ENCODE results near the gene NDUFS6. TPM values are rescaled to one million over a fixed set of nuclear protein-coding genes. Genes with fewer than 3 reads are reported as not detected.

The NDUFS6 gene
- total RNA-seq, 1 experiment from 2014 or later, result 59.7 TPM

DNA sequence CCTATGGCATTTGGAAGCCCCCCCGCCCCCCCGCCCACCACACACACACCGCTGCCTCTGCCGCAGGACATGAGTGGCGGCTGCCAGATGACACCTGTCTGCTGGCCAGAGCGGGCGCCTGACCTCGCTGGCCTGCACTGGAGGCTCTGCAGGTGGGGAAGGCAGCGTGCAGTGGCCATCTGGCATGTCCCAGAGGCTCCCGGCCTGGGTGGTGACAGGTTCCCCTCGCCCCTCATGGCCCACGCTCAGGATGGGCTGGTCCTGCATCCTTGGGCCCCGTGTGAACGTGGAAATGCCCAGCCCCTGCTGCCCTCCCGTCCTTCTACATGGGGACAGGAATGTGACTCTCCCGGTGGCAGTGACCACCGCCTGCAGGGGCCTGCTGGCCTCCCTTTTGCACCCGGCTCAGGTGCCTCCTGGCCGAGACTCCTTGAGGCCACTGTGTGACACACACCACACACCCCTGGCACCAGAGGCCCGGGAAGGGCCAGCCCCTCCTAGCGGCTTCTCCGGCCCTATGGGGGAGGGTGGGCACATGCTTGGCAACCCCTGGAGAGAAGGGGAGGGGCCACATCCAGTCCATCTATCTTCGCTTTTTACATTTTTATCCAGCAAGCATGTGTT, 51.2 kb downstream of the NDUFS6 start:
- Mint-ChIP-seq H3K4me3 (ENCODE audit: unreplicated experiment) (no peak overlapping the region), H3K27ac (ENCODE audit: unreplicated experiment) (no peak overlapping the region), H3K4me1 (ENCODE audit: low read depth, unreplicated experiment) (no peaks in the 10 kb centered on the region), H3K27me3 (ENCODE audit: insufficient read depth, unreplicated experiment) (peaks cover 8% of the 10 kb centered on the region), H3K9me3 (ENCODE audit: unreplicated experiment) (no peaks in the 10 kb centered on the region), H3K36me3 (ENCODE audit: insufficient read depth, unreplicated experiment) (no peaks in the 10 kb centered on the region)
- TF ChIP-seq, protein P1, sequence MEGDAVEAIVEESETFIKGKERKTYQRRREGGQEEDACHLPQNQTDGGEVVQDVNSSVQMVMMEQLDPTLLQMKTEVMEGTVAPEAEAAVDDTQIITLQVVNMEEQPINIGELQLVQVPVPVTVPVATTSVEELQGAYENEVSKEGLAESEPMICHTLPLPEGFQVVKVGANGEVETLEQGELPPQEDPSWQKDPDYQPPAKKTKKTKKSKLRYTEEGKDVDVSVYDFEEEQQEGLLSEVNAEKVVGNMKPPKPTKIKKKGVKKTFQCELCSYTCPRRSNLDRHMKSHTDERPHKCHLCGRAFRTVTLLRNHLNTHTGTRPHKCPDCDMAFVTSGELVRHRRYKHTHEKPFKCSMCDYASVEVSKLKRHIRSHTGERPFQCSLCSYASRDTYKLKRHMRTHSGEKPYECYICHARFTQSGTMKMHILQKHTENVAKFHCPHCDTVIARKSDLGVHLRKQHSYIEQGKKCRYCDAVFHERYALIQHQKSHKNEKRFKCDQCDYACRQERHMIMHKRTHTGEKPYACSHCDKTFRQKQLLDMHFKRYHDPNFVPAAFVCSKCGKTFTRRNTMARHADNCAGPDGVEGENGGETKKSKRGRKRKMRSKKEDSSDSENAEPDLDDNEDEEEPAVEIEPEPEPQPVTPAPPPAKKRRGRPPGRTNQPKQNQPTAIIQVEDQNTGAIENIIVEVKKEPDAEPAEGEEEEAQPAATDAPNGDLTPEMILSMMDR (IDR thresholded peaks at IDR 0.05; ENCODE audit: insufficient read depth in 1 of 2, low read depth in 1 of 2, low read length in 1 of 2, severe bottlenecking in 1 of 2, unreplicated experiment in 1 of 2), result no peak
- intact Hi-C loops (cut with micrococcal nuclease; ENCODE audit: unreplicated experiment), result no loop called here
- Histone ChIP-seq H3K36me3 (ENCODE audit: control insufficient read depth, insufficient read depth, low read length) (no peaks in the 10 kb centered on the region), H3K4me1 (no peaks in the 10 kb centered on the region), H3K9me3 (no peaks in the 10 kb centered on the region), H3K27me3 (replicated peaks; ENCODE audit: control insufficient read depth, insufficient read depth, low read length) (no peaks in the 10 kb centered on the region), H3K4me3 (ENCODE audit: low read depth, low read length) (no peak overlapping the region)
- POLR2A ChIA-PET, result no interaction called here
- DNase-seq, result no peak
- BruUV-seq (replicated peaks), result no TSS peak
- CTCF ChIA-PET, result no interaction called here

DNA sequence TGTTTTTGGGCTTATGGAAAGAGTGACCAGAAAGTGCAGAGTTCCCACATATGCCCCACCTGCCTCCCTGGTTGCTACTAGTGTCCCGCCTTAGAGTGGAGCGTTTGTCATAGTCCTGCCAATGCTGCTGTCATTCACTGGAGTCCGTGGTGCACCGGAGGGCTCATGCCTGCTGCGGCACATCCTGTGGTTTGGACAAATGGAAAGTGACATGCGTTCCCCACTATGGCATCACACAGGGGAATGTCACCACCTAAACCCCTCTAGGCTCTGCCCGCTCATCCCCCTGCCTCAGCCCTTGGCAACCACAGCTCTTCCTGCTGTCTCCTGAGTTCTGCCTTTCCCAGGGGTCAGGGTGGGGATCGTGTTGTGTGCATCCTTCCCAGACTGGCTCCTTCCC, 52.3 kb downstream of the NDUFS6 start:
- Histone ChIP-seq H3K4me3 (ENCODE audit: low read depth, low read length) (no peak overlapping the region), H3K36me3 (ENCODE audit: control insufficient read depth, insufficient read depth, low read length) (no peaks in the 10 kb centered on the region), H3K27me3 (replicated peaks; ENCODE audit: control insufficient read depth, insufficient read depth, low read length) (no peaks in the 10 kb centered on the region), H3K9me3 (no peaks in the 10 kb centered on the region), H3K4me1 (no peaks in the 10 kb centered on the region)
- Mint-ChIP-seq H3K4me1 (ENCODE audit: low read depth, unreplicated experiment) (no peaks in the 10 kb centered on the region), H3K36me3 (ENCODE audit: insufficient read depth, unreplicated experiment) (no peaks in the 10 kb centered on the region), H3K4me3 (ENCODE audit: unreplicated experiment) (no peak overlapping the region), H3K27ac (ENCODE audit: unreplicated experiment) (no peak overlapping the region), H3K9me3 (ENCODE audit: unreplicated experiment) (no peaks in the 10 kb centered on the region), H3K27me3 (ENCODE audit: insufficient read depth, unreplicated experiment) (peaks cover 4% of the 10 kb centered on the region)
- DNase-seq, result no peak
- CTCF ChIA-PET, result no interaction called here
- no TSS peak for BruUV-seq (replicated peaks)
- intact Hi-C loops (cut with micrococcal nuclease; ENCODE audit: unreplicated experiment), result no loop called here
- TF ChIP-seq, protein P1 (IDR thresholded peaks at IDR 0.05; ENCODE audit: insufficient read depth in 1 of 2, low read depth in 1 of 2, low read length in 1 of 2, severe bottlenecking in 1 of 2, unreplicated experiment in 1 of 2), result no peak
- POLR2A ChIA-PET, result no interaction called here

DNA sequence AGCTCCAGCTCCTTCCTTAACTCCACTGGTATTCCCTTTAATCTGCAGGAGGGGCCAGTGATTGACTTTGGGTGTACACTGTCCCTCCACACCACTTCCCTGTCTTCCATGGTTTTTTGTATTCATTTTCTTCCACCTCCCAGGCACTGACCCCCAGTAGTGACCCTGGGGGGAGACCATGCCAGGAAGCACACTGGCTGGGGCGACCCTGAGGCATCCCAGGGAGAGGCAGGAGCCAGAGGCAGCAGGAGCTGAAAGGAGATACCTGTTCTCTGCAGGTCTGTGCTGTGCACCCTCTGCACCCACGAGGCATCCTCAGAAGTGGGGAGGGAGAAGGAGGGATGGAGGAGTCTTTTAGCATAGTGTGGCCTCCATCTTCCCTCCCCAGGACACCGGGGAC, 53.9 kb downstream of the NDUFS6 start:
- intact Hi-C loops (cut with micrococcal nuclease; ENCODE audit: unreplicated experiment), result no loop called here
- Mint-ChIP-seq H3K9me3 (ENCODE audit: unreplicated experiment) (no peaks in the 10 kb centered on the region), H3K27me3 (ENCODE audit: insufficient read depth, unreplicated experiment) (peaks cover 4% of the 10 kb centered on the region), H3K27ac (ENCODE audit: unreplicated experiment) (no peak overlapping the region), H3K4me3 (ENCODE audit: unreplicated experiment) (no peak overlapping the region), H3K4me1 (ENCODE audit: low read depth, unreplicated experiment) (no peaks in the 10 kb centered on the region), H3K36me3 (ENCODE audit: insufficient read depth, unreplicated experiment) (no peaks in the 10 kb centered on the region)
- H3K4me1 ChIP-seq, result no peaks in the 10 kb centered on the region
- TF ChIP-seq, protein P1 (IDR thresholded peaks at IDR 0.05; ENCODE audit: insufficient read depth in 1 of 2, low read depth in 1 of 2, low read length in 1 of 2, severe bottlenecking in 1 of 2, unreplicated experiment in 1 of 2), result no peak
- BruUV-seq (replicated peaks), result no TSS peak
- no peaks in the 10 kb centered on the region for H3K36me3 ChIP-seq (ENCODE audit: control insufficient read depth, insufficient read depth, low read length)
- no peak for DNase-seq
- ChIA-PET CTCF (no interaction called here), POLR2A (no interaction called here)
- no peak overlapping the region for H3K4me3 ChIP-seq (ENCODE audit: low read depth, low read length)
- H3K9me3 ChIP-seq, result no peaks in the 10 kb centered on the region
- H3K27me3 ChIP-seq (replicated peaks; ENCODE audit: control insufficient read depth, insufficient read depth, low read length), result no peaks in the 10 kb centered on the region

Data from Caco-2 (cell line).